Panc1 (cell line): Measurements from ENCODE around the gene ARL10.

Experiments
- POLR2AphosphoS5 ChIP-seq: IDR thresholded peaks from 2 replicates; pipeline ENCODE4 v1.6.1; 2012; ENCODE audit warnings: mild to moderate bottlenecking, low read depth, low read length, moderate library complexity
- TCF7L2 ChIP-seq: IDR thresholded peaks from 2 replicates; pipeline ENCODE4 v1.6.1; 2011; ENCODE audit warnings: mild to moderate bottlenecking, low read depth, low read length, inconsistent platforms
- TF ChIP-seq, protein P1 (sequence below): fragments of 450-650 bp; IDR thresholded peaks from 2 replicates; pipeline ENCODE4 v1.5.1; 2017; ENCODE audit warnings: mild to moderate bottlenecking
- TF ChIP-seq, protein P2 (sequence below), 2 experiments: IDR thresholded peaks; 2 replicates each; pipeline ENCODE4 v1.6.1; 2011 to 2012; ENCODE audit warnings: low read depth in 2 of 2, control low read depth in 1 of 2, low read length in 1 of 2, mild to moderate bottlenecking in 1 of 2, moderate library complexity in 1 of 2; ENCODE audit not compliant: insufficient read depth in 1 of 2

DNA sequence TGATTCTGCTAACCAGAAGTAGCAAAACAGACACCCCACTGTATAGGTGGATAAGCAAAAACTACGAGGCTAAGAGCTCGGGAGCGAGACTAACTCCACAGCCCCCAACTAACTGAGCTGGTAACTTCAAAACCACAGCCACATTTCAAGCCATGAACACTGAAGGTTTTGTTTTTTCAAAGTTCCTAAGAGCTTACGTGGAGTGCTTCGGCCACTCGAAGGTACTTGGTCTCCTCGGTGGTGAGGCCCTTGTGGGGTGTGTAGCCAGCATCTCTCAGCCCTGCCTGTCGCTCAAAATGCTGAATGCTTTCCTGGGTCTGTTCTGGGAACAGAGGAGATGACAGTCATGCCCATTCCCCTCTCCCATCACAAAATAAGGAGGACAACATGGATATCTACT is 14.9 kb upstream of the ARL10 start:
- TF ChIP-seq, protein P1, sequence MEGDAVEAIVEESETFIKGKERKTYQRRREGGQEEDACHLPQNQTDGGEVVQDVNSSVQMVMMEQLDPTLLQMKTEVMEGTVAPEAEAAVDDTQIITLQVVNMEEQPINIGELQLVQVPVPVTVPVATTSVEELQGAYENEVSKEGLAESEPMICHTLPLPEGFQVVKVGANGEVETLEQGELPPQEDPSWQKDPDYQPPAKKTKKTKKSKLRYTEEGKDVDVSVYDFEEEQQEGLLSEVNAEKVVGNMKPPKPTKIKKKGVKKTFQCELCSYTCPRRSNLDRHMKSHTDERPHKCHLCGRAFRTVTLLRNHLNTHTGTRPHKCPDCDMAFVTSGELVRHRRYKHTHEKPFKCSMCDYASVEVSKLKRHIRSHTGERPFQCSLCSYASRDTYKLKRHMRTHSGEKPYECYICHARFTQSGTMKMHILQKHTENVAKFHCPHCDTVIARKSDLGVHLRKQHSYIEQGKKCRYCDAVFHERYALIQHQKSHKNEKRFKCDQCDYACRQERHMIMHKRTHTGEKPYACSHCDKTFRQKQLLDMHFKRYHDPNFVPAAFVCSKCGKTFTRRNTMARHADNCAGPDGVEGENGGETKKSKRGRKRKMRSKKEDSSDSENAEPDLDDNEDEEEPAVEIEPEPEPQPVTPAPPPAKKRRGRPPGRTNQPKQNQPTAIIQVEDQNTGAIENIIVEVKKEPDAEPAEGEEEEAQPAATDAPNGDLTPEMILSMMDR: no peak
- TF ChIP-seq POLR2AphosphoS5 (no peak), TCF7L2 (no peak)
- TF ChIP-seq, protein P2, sequence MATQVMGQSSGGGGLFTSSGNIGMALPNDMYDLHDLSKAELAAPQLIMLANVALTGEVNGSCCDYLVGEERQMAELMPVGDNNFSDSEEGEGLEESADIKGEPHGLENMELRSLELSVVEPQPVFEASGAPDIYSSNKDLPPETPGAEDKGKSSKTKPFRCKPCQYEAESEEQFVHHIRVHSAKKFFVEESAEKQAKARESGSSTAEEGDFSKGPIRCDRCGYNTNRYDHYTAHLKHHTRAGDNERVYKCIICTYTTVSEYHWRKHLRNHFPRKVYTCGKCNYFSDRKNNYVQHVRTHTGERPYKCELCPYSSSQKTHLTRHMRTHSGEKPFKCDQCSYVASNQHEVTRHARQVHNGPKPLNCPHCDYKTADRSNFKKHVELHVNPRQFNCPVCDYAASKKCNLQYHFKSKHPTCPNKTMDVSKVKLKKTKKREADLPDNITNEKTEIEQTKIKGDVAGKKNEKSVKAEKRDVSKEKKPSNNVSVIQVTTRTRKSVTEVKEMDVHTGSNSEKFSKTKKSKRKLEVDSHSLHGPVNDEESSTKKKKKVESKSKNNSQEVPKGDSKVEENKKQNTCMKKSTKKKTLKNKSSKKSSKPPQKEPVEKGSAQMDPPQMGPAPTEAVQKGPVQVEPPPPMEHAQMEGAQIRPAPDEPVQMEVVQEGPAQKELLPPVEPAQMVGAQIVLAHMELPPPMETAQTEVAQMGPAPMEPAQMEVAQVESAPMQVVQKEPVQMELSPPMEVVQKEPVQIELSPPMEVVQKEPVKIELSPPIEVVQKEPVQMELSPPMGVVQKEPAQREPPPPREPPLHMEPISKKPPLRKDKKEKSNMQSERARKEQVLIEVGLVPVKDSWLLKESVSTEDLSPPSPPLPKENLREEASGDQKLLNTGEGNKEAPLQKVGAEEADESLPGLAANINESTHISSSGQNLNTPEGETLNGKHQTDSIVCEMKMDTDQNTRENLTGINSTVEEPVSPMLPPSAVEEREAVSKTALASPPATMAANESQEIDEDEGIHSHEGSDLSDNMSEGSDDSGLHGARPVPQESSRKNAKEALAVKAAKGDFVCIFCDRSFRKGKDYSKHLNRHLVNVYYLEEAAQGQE (IDR thresholded peaks at IDR 0.05; ENCODE audit: insufficient read depth in 1 of 2, low read depth in 2 of 2, low read length in 1 of 2): no peak
